Measurements from ENCODE around the gene CMAS.
A peak's percentile ranks its signal among the peaks of the same experiment; 100 is the strongest.

CMAS gene

DNA sequence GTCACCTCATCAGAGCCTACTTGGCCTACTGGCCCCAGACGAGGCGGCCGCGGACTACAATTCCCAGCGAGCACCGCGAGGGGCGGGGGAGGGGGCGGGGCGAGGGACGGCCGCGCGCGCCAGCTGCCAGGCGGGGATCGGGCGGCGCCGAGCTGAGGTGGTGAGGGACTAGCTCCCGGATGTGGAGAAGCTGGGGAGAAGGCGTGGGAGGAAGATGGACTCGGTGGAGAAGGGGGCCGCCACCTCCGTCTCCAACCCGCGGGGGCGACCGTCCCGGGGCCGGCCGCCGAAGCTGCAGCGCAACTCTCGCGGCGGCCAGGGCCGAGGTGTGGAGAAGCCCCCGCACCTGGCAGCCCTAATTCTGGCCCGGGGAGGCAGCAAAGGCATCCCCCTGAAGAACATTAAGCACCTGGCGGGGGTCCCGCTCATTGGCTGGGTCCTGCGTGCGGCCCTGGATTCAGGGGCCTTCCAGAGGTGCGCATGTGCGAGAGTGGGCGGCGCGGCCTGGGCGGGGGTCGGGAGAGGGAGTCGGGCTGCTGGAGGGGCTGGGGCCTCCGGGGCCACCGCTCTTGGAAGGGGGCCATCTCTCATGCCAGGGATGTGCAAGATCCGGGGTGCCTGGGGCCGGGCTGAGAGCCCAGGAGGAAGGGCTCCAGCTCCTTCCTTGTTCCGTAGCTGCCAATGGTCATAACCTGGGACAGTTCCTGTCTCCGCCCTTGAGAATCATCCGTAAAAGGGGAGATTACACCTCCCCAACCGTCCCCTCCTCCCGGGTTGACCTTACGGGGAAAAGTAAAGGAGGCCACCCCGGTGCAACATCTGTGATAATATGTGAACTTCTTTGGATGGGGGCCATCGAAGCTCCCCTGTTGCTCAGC is at the start of gene CMAS:
Gene CMAS, plus strand, starts transcription at position 129 of the 878 bp plus-strand sequence. Its CDS starts 86 bp downstream, at position 215.
- Histone ChIP-seq H3K27ac (ENCODE audit: low read length) (peak within 1 kb of the TSS; percentile 21; the same call in 1 of the 2 replicates), H3K9me3 (replicated peaks; ENCODE audit: insufficient read depth, low read length) (no peaks in the 10 kb centered on the region), H3K4me1 (ENCODE audit: low read length) (peaks cover 14% of the 10 kb centered on the region), H2AFZ (ENCODE audit: low read length) (peak within 1 kb of the TSS; percentile 97), H3K9ac (ENCODE audit: low read length) (peak within 1 kb of the TSS; percentile 94), H3K4me3 (ENCODE audit: low read length) (peak within 1 kb of the TSS; percentile 97), H3K36me3 (replicated peaks; ENCODE audit: insufficient read depth, low read length) (no peaks in the 10 kb centered on the region), H4K20me1 (ENCODE audit: insufficient read depth, low read length) (no peaks in the 10 kb centered on the region), H3K79me2 (ENCODE audit: low read length) (peaks cover 26% of the 10 kb centered on the region), H3K27me3 (replicated peaks; ENCODE audit: insufficient read depth, low read length) (no peaks in the 10 kb centered on the region), H3F3A (ENCODE audit: insufficient read depth, low read length) (no peaks in the 10 kb centered on the region), H3K4me2 (ENCODE audit: low read depth, low read length) (peak within 1 kb of the TSS; percentile 82), H3K9me2 (replicated peaks; ENCODE audit: insufficient read depth, low read length) (no peaks in the 10 kb centered on the region)
- TF ChIP-seq, protein P1, sequence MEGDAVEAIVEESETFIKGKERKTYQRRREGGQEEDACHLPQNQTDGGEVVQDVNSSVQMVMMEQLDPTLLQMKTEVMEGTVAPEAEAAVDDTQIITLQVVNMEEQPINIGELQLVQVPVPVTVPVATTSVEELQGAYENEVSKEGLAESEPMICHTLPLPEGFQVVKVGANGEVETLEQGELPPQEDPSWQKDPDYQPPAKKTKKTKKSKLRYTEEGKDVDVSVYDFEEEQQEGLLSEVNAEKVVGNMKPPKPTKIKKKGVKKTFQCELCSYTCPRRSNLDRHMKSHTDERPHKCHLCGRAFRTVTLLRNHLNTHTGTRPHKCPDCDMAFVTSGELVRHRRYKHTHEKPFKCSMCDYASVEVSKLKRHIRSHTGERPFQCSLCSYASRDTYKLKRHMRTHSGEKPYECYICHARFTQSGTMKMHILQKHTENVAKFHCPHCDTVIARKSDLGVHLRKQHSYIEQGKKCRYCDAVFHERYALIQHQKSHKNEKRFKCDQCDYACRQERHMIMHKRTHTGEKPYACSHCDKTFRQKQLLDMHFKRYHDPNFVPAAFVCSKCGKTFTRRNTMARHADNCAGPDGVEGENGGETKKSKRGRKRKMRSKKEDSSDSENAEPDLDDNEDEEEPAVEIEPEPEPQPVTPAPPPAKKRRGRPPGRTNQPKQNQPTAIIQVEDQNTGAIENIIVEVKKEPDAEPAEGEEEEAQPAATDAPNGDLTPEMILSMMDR (IDR thresholded peaks at IDR 0.05; ENCODE audit: low read length) = no peak
- TF ChIP-seq EZH2phosphoT487 (IDR thresholded peaks at IDR 0.05; ENCODE audit: low read length) (no peak), EZH2 (optimal IDR thresholded peaks at IDR 0.05; ENCODE audit: low read depth, low read length) (no peak)
- peak; percentile 75 for DNase-seq

DNA sequence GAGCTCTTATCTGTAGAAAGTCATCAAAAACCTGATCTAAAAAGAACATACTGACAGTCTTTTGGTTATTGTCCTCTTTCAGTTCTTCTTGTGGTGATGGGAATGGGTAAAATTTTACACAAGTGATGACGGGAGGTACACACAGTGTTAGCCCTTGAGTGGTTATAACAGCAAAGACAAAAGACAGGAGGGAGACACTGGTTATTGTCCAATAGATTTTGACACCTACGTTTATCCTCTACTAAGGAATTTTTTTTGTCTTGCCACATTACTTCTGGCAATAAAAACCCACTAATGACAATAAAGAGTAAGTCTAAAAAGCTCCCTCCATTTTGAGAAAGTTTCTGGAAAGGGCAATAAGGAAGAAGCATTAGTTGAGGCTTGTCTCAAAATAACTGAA is 47.7 kb upstream of the CMAS start:
- Histone ChIP-seq H4K20me1 (ENCODE audit: insufficient read depth, low read length) (no peaks in the 10 kb centered on the region), H3K36me3 (replicated peaks; ENCODE audit: insufficient read depth, low read length) (no peaks in the 10 kb centered on the region), H3K27me3 (replicated peaks; ENCODE audit: insufficient read depth, low read length) (no peaks in the 10 kb centered on the region), H2AFZ (ENCODE audit: low read length) (no peak overlapping the region), H3K27ac (ENCODE audit: low read length) (no peak overlapping the region), H3K9ac (ENCODE audit: low read length) (no peak overlapping the region), H3K4me2 (ENCODE audit: low read depth, low read length) (no peak overlapping the region), H3K9me3 (replicated peaks; ENCODE audit: insufficient read depth, low read length) (no peaks in the 10 kb centered on the region), H3K9me2 (replicated peaks; ENCODE audit: insufficient read depth, low read length) (no peaks in the 10 kb centered on the region), H3K79me2 (ENCODE audit: low read length) (no peaks in the 10 kb centered on the region), H3K4me3 (ENCODE audit: low read length) (no peak overlapping the region), H3K4me1 (ENCODE audit: low read length) (no peaks in the 10 kb centered on the region), H3F3A (ENCODE audit: insufficient read depth, low read length) (no peaks in the 10 kb centered on the region)
- no peak for TF ChIP-seq EZH2 (optimal IDR thresholded peaks at IDR 0.05; ENCODE audit: low read depth, low read length)
- TF ChIP-seq, protein P1 (IDR thresholded peaks at IDR 0.05; ENCODE audit: low read length) = no peak
- no peak for TF ChIP-seq EZH2phosphoT487 (IDR thresholded peaks at IDR 0.05; ENCODE audit: low read length)
- no peak for DNase-seq

DNA sequence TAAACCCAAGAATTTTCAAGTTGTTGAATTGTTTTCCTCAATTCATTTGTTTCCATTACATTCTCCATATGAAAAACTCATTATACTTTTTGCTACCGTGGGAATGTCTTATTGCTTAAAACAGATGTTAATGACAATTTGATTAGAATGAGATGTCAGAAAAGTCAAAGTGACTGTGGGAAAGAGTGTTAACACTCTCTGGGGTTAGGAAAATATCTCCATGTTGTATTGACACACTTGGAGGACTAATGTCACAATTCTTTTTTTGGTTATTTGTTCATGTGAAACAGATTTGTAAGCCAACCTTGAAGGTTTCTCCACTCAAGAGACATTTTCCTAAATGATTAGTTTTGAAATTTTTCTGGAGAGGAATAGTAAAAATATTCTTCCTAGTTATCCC is 47.2 kb upstream of the CMAS start:
- Histone ChIP-seq H3K27me3 (replicated peaks; ENCODE audit: insufficient read depth, low read length) (no peaks in the 10 kb centered on the region), H2AFZ (ENCODE audit: low read length) (no peak overlapping the region), H3K79me2 (ENCODE audit: low read length) (no peaks in the 10 kb centered on the region), H3K9ac (ENCODE audit: low read length) (no peak overlapping the region), H3K36me3 (replicated peaks; ENCODE audit: insufficient read depth, low read length) (no peaks in the 10 kb centered on the region), H3K4me3 (ENCODE audit: low read length) (no peak overlapping the region), H3K27ac (ENCODE audit: low read length) (no peak overlapping the region), H3K9me3 (replicated peaks; ENCODE audit: insufficient read depth, low read length) (no peaks in the 10 kb centered on the region), H4K20me1 (ENCODE audit: insufficient read depth, low read length) (no peaks in the 10 kb centered on the region), H3K4me1 (ENCODE audit: low read length) (no peaks in the 10 kb centered on the region), H3F3A (ENCODE audit: insufficient read depth, low read length) (no peaks in the 10 kb centered on the region), H3K4me2 (ENCODE audit: low read depth, low read length) (no peak overlapping the region), H3K9me2 (replicated peaks; ENCODE audit: insufficient read depth, low read length) (no peaks in the 10 kb centered on the region)
- TF ChIP-seq EZH2phosphoT487 (IDR thresholded peaks at IDR 0.05; ENCODE audit: low read length) (no peak), EZH2 (optimal IDR thresholded peaks at IDR 0.05; ENCODE audit: low read depth, low read length) (no peak)
- TF ChIP-seq, protein P1 (IDR thresholded peaks at IDR 0.05; ENCODE audit: low read length) = no peak
- no peak for DNase-seq
